ENCODE data around the gene CHI3L2.

The CHI3L2 gene

GRCh38 chr1:111227434-111227833 is at the start of gene CHI3L2:
Gene CHI3L2, plus strand, starts transcription at chr1:111227713. Its CDS starts 17 bp downstream, at chr1:111227730.
- no peak for DNase-seq (ENCODE audit: low spot score)

GRCh38 chr1:111179968-111180533 is 47.5 kb upstream of the CHI3L2 start:
- no peak for DNase-seq (ENCODE audit: low spot score)

GRCh38 chr1:111182052-111182451 is 45.5 kb upstream of the CHI3L2 start:
- no peak for DNase-seq (ENCODE audit: low spot score)

GRCh38 chr1:111183308-111184069 is 44.0 kb upstream of the CHI3L2 start:
- no peak for DNase-seq (ENCODE audit: low spot score)

- no peak for DNase-seq (ENCODE audit: low spot score)
These were observed 42.9 kb upstream of the CHI3L2 start for GRCh38 chr1:111184663-111185062.

- DNase-seq (ENCODE audit: low spot score), result no peak
These were observed 36.5 kb upstream of the CHI3L2 start for GRCh38 chr1:111190931-111191451.

- DNase-seq (ENCODE audit: low spot score), result no peak
These were observed 36.0 kb upstream of the CHI3L2 start for GRCh38 chr1:111191496-111191895.

GRCh38 chr1:111192074-111192473 is 35.4 kb upstream of the CHI3L2 start:
- no peak for DNase-seq (ENCODE audit: low spot score)

- DNase-seq (ENCODE audit: low spot score), result peak; percentile 71
These were observed 34.6 kb upstream of the CHI3L2 start for GRCh38 chr1:111192658-111193519.

GRCh38 chr1:111193712-111194480 is 33.6 kb upstream of the CHI3L2 start:
- no peak for DNase-seq (ENCODE audit: low spot score)

GRCh38 chr1:111195002-111195684 is 32.4 kb upstream of the CHI3L2 start:
- DNase-seq (ENCODE audit: low spot score), result no peak

- DNase-seq (ENCODE audit: low spot score), result no peak
These were observed 31.3 kb upstream of the CHI3L2 start for GRCh38 chr1:111196213-111196612.

- no peak for DNase-seq (ENCODE audit: low spot score)
These were observed 29.8 kb upstream of the CHI3L2 start for GRCh38 chr1:111197598-111198284.

- no peak for DNase-seq (ENCODE audit: low spot score)
These were observed 28.7 kb upstream of the CHI3L2 start for GRCh38 chr1:111198836-111199235.

GRCh38 chr1:111199329-111199728 is 28.2 kb upstream of the CHI3L2 start:
- no peak for DNase-seq (ENCODE audit: low spot score)

- DNase-seq (ENCODE audit: low spot score), result peak; percentile 88
These were observed 27.4 kb upstream of the CHI3L2 start, which contains the start of gene DENND2D for GRCh38 chr1:111199881-111200801. Gene DENND2D, minus strand, starts transcription at chr1:111200646. Its CDS starts 187 bp downstream, at chr1:111200459.

- DNase-seq (ENCODE audit: low spot score), result no peak
These were observed 26.7 kb upstream of the CHI3L2 start for GRCh38 chr1:111200802-111201161.

GRCh38 chr1:111201275-111202090 is 26.0 kb upstream of the CHI3L2 start:
- no peak for DNase-seq (ENCODE audit: low spot score)

- no peak for DNase-seq (ENCODE audit: low spot score)
These were observed 25.2 kb upstream of the CHI3L2 start for GRCh38 chr1:111202366-111202706.
